Stomach (tissue), 4 donors: ENCODE results near the gene CXCR5.

ENCODE experiments used
- POLR2A ChIP-seq, 4 donors: fragments of 450-650 bp; IDR thresholded peaks; one replicate each; pipeline ENCODE4 v1.6.1; 2016; ENCODE audit warnings: antibody characterized with exemption in 4 of 4, control low read depth in 2 of 4, mild to moderate bottlenecking in 1 of 4, moderate library complexity in 1 of 4
- POLR2AphosphoS5 ChIP-seq, 3 donors: sonication (generic); formaldehyde crosslinking; IDR thresholded peaks; one replicate each; pipeline ENCODE4 v1.6.1; 2016; ENCODE audit warnings: antibody characterized with exemption in 3 of 3
- TF ChIP-seq, protein P1 (sequence below), 7 experiments: fragments of 450-650 bp in 4 of 7; fragments of 200-600 bp in 3 of 7; sonication (generic) in 3 of 7; IDR thresholded peaks; one replicate each; pipeline ENCODE4 v1.5.1; 2016 to 2019; ENCODE audit warnings: antibody characterized with exemption in 7 of 7, control low read depth in 2 of 7, mild to moderate bottlenecking in 1 of 7

DNA sequence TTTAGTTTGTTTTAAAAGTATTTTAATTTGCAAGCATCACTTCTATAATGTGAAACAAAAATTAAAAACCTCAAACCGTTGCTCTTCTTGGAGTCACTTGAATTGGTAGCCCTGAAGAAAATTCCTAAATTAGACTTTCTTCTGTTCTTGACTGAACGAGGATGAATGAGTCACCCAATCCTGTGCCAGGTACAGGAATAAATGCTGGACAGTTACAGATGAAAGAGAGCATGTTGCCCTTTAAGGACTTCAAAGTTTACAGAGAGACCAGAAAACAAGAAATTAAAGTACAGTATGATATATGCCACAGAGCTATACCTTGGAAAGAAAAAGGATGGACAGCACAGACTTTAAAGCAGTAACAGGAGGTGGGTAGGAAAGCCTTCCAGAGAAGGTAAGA lies 41.3 kb upstream of the CXCR5 start:
- TF ChIP-seq, protein P1, sequence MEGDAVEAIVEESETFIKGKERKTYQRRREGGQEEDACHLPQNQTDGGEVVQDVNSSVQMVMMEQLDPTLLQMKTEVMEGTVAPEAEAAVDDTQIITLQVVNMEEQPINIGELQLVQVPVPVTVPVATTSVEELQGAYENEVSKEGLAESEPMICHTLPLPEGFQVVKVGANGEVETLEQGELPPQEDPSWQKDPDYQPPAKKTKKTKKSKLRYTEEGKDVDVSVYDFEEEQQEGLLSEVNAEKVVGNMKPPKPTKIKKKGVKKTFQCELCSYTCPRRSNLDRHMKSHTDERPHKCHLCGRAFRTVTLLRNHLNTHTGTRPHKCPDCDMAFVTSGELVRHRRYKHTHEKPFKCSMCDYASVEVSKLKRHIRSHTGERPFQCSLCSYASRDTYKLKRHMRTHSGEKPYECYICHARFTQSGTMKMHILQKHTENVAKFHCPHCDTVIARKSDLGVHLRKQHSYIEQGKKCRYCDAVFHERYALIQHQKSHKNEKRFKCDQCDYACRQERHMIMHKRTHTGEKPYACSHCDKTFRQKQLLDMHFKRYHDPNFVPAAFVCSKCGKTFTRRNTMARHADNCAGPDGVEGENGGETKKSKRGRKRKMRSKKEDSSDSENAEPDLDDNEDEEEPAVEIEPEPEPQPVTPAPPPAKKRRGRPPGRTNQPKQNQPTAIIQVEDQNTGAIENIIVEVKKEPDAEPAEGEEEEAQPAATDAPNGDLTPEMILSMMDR (IDR thresholded peaks at IDR 0.05) = no peak
- TF ChIP-seq POLR2A (IDR thresholded peaks at IDR 0.05) = no peak
- no peak for TF ChIP-seq POLR2AphosphoS5 (IDR thresholded peaks at IDR 0.05)
